CD4-positive, alpha-beta T cell treated with Interferon alpha-2 for 1 hour (primary cell): ENCODE data around the gene FAM217B.

Experiments
- DNase-seq, 2 donors: peaks; one replicate each; pipeline ENCODE4 v3.0.0-alpha.2; 2020 to 2022

The FAM217B gene

DNA sequence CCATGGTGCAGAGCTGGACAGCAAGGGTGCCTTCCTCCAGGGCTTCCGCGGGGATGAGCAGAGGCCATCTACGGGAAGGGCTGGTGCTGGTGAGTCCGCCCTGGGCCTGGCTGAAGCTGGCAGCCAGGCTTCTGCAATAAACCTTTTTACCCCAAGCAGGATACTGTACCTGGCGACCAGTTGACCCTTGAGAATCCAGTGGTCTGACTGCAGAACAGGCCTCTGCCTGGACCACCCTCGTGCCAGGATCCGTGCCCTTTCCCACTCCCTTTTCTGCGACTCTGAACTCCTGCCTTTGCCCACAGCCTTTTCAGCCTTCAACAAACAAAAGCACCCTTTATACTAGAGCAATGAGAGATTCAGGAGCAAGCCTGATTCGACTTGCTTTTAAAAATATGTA, 36.9 kb downstream of the FAM217B start:
- DNase-seq, result no peak

DNA sequence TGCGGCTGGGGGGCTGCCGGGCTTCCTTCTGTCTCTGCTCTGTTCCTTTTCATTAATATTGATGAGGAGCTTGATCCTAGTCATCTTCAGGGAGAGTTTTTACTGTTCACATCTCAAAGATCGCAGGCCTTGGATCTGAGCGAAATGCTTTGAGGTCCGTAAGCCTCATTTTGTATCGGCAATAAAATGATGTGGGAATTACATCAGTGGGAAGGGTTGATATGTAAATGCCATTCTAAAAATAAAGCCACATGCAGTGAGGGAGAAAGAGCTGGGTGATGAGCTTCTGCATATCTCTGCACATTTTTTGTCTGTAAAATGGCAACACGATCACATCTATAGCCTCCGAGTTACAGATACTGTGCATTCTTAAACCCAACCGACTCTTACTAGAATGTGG, 42.9 kb downstream of the FAM217B start:
- DNase-seq, result no peak

GRCh38 chr20:59984541-59984940, 44.4 kb downstream of the FAM217B start:
- no peak for DNase-seq

DNA sequence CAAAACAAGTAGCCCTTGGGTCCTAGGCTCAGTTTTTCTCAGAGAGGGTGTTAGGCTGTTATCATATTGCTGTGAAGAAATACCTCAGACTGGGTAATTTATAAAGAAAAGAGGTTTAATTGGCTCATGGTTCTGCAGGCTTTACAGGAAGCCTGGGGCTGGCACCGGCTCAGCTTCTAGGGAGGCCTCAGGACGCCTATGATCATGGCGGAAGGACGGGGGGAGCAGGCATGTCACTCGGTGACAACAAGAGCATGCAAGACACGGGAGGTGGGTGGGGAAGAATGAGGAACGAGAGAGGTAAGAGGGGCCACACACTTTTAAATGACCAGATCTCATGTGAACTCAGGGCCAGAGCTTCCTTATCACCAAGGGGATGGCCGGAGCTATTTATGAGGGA, 45.0 kb downstream of the FAM217B start:
- no peak for DNase-seq

DNA sequence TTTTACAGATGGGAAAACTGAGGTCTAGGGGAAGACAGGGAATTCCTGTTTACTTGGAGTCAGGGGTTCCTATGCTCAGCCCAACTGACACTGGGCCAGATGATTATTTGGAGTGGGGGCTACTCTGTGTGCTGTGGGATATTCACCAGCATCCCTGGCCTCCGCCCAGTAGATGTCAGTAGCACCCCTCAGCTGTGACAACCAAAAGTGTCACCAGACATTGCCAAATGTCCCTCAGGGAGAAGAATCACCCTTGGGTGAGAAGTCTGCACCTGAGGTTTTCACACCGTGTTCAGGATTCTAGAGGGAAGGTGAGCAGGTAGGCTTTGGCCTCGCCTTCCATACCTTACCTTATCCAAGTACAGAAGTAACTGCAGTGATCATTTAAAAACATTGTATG, 45.7 kb downstream of the FAM217B start:
- no peak for DNase-seq

GRCh38 chr20:59987135-59987534, 46.9 kb downstream of the FAM217B start:
- DNase-seq, result no peak

GRCh38 chr20:59988141-59988540, 48.0 kb downstream of the FAM217B start:
- DNase-seq, result no peak

- DNase-seq, result no peak
These were observed 52.4 kb downstream of the FAM217B start for GRCh38 chr20:59992526-59993084.

DNA sequence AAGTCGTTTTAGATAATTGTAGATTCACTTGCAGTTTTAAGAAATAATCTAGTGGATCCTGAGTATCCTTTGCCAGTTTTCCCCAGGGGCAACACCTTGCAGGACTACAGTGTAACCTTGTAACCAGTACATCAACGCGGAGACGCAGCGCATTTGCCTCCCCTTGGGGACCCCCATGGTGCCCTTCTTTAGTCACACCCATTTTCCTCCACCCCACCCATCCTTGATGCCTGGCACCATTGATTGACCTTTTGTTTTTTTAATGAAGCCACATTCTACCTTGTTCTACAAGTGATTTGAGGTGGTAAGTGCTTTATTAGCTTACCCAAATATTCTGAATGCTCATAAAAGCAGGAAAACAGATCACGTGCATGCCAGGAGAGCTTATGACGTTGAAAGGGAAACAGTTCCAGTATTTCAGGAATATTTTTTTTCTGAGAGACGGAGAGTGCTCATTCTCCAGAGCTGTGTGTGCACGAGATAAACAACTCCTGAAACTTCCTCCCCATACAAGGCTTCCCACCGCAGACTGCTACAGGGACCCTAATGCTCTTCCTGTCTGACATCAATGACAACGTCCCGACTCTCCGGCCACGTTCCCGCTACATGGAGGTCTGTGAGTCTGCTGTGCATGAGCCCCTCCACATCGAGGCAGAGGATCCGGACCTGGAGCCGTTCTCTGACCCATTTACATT, 53.7 kb downstream of the FAM217B start:
- DNase-seq, result no peak

- peak in 1 of 2 donors; percentile 11 for DNase-seq
These were observed 54.5 kb downstream of the FAM217B start for GRCh38 chr20:59994697-59995122.

DNA sequence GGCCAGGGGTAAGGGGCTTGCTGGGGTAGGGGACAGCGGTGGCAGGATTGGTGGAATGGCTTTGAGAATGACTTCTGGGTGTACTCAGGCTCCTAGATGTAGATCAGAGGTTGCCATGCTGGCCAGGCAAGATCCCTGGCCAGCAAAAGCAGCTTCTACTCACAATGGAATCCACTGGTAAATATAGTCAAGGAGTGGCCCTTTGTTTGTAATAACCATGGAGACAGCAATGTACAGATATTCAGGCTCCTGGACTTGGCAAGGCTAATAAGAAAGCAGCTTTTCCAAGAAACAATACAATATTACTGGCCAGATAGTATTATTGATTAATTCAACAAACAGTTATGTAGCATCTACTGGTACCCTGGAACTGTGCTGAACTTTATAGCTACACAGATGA, 55.9 kb downstream of the FAM217B start:
- no peak for DNase-seq

DNA sequence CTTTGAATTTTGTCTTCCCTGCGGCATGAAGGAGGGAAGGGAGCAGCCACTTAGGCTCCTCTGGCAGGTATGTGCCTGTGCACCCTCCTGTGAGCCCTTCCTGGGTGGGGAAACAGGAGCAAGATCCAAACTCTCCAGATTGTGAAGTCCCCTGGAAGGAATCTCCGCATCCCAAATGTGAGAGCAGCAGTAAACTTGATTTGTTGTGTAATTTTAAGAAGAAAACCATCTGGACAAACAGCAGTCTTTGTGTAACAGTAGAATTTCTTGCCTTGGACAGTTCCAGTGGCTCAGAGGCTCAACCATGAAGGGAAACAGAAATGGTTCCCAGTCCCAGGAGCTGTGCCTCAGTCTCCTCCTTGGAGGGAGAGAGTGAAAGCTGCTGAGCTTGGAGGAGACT, 57.7 kb downstream of the FAM217B start:
- DNase-seq, result no peak
